Endothelial cell of umbilical vein (primary cell): ENCODE data around the gene ANKRD44. TPM values are rescaled to one million over a fixed set of nuclear protein-coding genes. Genes with fewer than 3 reads are reported as not detected.

Experiments used
- BruUV-seq: library from RNA; stranded (reverse); fragments of 400-500 nt; replicated peaks from 2 replicates; lab custom pipeline; 2021; lab: Mats Ljungman, UMichigan
- CTCF ChIA-PET: fragments of 300-600, 350-600 bp; sonication (Branson Sonifier 250); formaldehyde crosslinking; loops from one replicate; lab custom pipeline; 2021; ENCODE audit warnings: antibody characterized with exemption, inconsistent platforms; lab: Charles Lee
- POLR2A ChIA-PET: fragments of 300-600, 350-600 bp; sonication (Branson Sonifier 250); formaldehyde crosslinking; loops from one replicate; lab custom pipeline; 2021; ENCODE audit warnings: antibody characterized with exemption, inconsistent platforms; lab: Charles Lee
- DNase-seq: peaks from one replicate; pipeline ENCODE4 v3.0.0-alpha.2; 2011; ENCODE audit warnings: low read depth, low spot score
- FAIRE-seq: peaks from 2 replicates; lab custom pipeline; 2011; peaks lifted over from hg19 to GRCh38; lab: Jason Lieb, UNC
- H2AFZ ChIP-seq: 2 replicates; pipeline ENCODE4 v1.6.0; 2012; ENCODE audit warnings: low read depth, low read length, control low read depth, inconsistent platforms
- H3K27ac ChIP-seq: 2 replicates; pipeline ENCODE4 v1.5.1; 2011; ENCODE audit warnings: low read depth, mild to moderate bottlenecking, control low read depth, low read length, moderate library complexity; ENCODE audit not compliant: insufficient read depth
- H3K27me3 ChIP-seq, 2 experiments: 2 replicates each; pipeline versions ENCODE4 v1.6.0 to v1.6.1; 2011; ENCODE audit warnings: low read length in 2 of 2, mixed read lengths in 1 of 2; ENCODE audit not compliant: control insufficient read depth in 2 of 2, insufficient read depth in 2 of 2
- H3K36me3 ChIP-seq, 2 experiments: 2 replicates in 1 of 2; 3 replicates in 1 of 2; pipeline ENCODE4 v1.5.1; 2011; ENCODE audit warnings: low read length in 2 of 2, mild to moderate bottlenecking in 1 of 2, moderate library complexity in 1 of 2; ENCODE audit not compliant: control insufficient read depth in 2 of 2, insufficient read depth in 2 of 2; ENCODE audit errors: extremely low read depth in 1 of 2
- H3K4me1 ChIP-seq: 3 replicates; pipeline ENCODE4 v1.5.1; 2011; ENCODE audit warnings: mild to moderate bottlenecking, low read length; ENCODE audit not compliant: control insufficient read depth, insufficient read depth; ENCODE audit errors: extremely low read depth
- H3K4me2 ChIP-seq: 2 replicates; pipeline ENCODE4 v1.6.1; 2011; ENCODE audit warnings: low read length, control low read depth, mixed read lengths; ENCODE audit not compliant: insufficient read depth
- H3K4me3 ChIP-seq, 3 experiments: fragments of 200-600 bp in 1 of 3; sonication (generic), shearing (Covaris generic) in 1 of 3; replicated peaks in 1 of 3; 2 replicates each; pipeline ENCODE4 v1.5.1; 2011 to 2016; ENCODE audit warnings: control low read depth in 3 of 3, low read length in 3 of 3, mild to moderate bottlenecking in 2 of 3, inconsistent platforms in 1 of 3, low read depth in 1 of 3, moderate library complexity in 1 of 3; ENCODE audit not compliant: insufficient read depth in 1 of 3
- H3K79me2 ChIP-seq: 2 replicates; pipeline ENCODE4 v1.6.0; 2012; ENCODE audit warnings: low read length, inconsistent platforms; ENCODE audit not compliant: control insufficient read depth, insufficient read depth
- H3K9ac ChIP-seq: replicated peaks from 2 replicates; pipeline ENCODE3; 2011; ENCODE audit warnings: low read length, control low read depth; ENCODE audit not compliant: insufficient read depth; ENCODE audit errors: extremely low read depth
- H3K9me1 ChIP-seq: replicated peaks from 3 replicates; pipeline ENCODE4 v1.6.0; 2011; ENCODE audit warnings: mild to moderate bottlenecking, low read length; ENCODE audit not compliant: control insufficient read depth, insufficient read depth; ENCODE audit errors: extremely low read depth
- H3K9me3 ChIP-seq: replicated peaks from 2 replicates; pipeline ENCODE4 v1.5.1; 2012; ENCODE audit warnings: low read length, inconsistent platforms; ENCODE audit not compliant: control insufficient read depth, insufficient read depth
- H4K20me1 ChIP-seq: replicated peaks from 2 replicates; pipeline ENCODE3; 2011; ENCODE audit warnings: mild to moderate bottlenecking, low read length; ENCODE audit not compliant: control insufficient read depth, insufficient read depth; ENCODE audit errors: extremely low read depth
- EZH2 ChIP-seq: IDR thresholded peaks from 2 replicates; pipeline ENCODE4 v1.6.1; 2012; ENCODE audit warnings: borderline replicate concordance, low read depth, mild to moderate bottlenecking, moderate library complexity, low read length, inconsistent platforms; ENCODE audit not compliant: severe bottlenecking
- FOS ChIP-seq: IDR thresholded peaks from 2 replicates; pipeline ENCODE4 v1.6.1; 2011; ENCODE audit warnings: mild to moderate bottlenecking, low read length, moderate library complexity, borderline replicate concordance; ENCODE audit not compliant: insufficient read depth
- GATA2 ChIP-seq: IDR thresholded peaks from 2 replicates; pipeline ENCODE4 v1.7.0; 2011; ENCODE audit warnings: low read depth, mild to moderate bottlenecking, moderate library complexity, mixed read lengths, low read length; ENCODE audit not compliant: insufficient read length, insufficient read depth
- JUN ChIP-seq: IDR thresholded peaks from 2 replicates; pipeline ENCODE4 v1.6.1; 2011; ENCODE audit warnings: borderline replicate concordance, low read depth; ENCODE audit not compliant: insufficient read length, insufficient read depth
- MYC ChIP-seq: IDR thresholded peaks from one replicate; pipeline ENCODE4 v1.6.1; 2011; ENCODE audit warnings: mild to moderate bottlenecking, low read depth, low read length
- POLR2A ChIP-seq: IDR thresholded peaks from 2 replicates; pipeline ENCODE4 v1.6.1; 2012; ENCODE audit warnings: low read depth, mild to moderate bottlenecking, control low read depth, low read length
- POLR2AphosphoS5 ChIP-seq: IDR thresholded peaks from 2 replicates; pipeline ENCODE4 v1.6.1; 2012; ENCODE audit warnings: low read depth, mild to moderate bottlenecking, control low read depth, low read length, moderate library complexity; ENCODE audit not compliant: insufficient read depth
- dilution Hi-C: fragments of 300-500 bp; cut with MboI; formaldehyde crosslinking; loops from one replicate; pipeline ENCODE4 v1.15.0; 2019; ENCODE audit warnings: low sequenced_read_pairs; ENCODE audit not compliant: extremely low pct_ligation_motif_present
- intact Hi-C: fragments of 100-400 bp; cut with micrococcal nuclease; formaldehyde crosslinking; loops from one replicate; pipeline ENCODE4 v1.10.0; 2022
- polyA plus RNA-seq, 4 experiments: library from polyadenylated mRNA; depleted of rRNA in 3 of 4; stranded (reverse) in 3 of 4; unstranded in 1 of 4; fragments of >200 nt; gene quantifications; 2 replicates each; pipeline versions ENCODE4 v1.2.1 to v1.2.3, GENCODE V29; 2011 to 2012; ENCODE audit warnings: missing spikeins in 1 of 4
- total RNA-seq: library from RNA; stranded (reverse); gene quantifications from 2 replicates; pipeline ENCODE4 v1.2.3, GENCODE V29; 2021
- TF ChIP-seq, protein P1 (sequence below): IDR thresholded peaks from 2 replicates; pipeline ENCODE4 v1.6.1; 2011; ENCODE audit not compliant: insufficient read depth, insufficient read length
- TF ChIP-seq, protein P2 (sequence below), 2 donors: IDR thresholded peaks; 1 replicate in 1 of 2; 2 replicates in 1 of 2; pipeline ENCODE4 v1.5.1; 2011; ENCODE audit warnings: low read length in 2 of 2, mild to moderate bottlenecking in 2 of 2, moderate library complexity in 2 of 2, control low read depth in 1 of 2, inconsistent platforms in 1 of 2, low read depth in 1 of 2; ENCODE audit not compliant: insufficient read depth in 1 of 2; ENCODE audit errors: extremely low read depth in 1 of 2

The ANKRD44 gene
- total and polyA plus RNA-seq, 2 donors (not counting 3 experiments of a cell fraction or from before 2014, with no cell fraction given), result 3.4 to 6.1 TPM

DNA sequence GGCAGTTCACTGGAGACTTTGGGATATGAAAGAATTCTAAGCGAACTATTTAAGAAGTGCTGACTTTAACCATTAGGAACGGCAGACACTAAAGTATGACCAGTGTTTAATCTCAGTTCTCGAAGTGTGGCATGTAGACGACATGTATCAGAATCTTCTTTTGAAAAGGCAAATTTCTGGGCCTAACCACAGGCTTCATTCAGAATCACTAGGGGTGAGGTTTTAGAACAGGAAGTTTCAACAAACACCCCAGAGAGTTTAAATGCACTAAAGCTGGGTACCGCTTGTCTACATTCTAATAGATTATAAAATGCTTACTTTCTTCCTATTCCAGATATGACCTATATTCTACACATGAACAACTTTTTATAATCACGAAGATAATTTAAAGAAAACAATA, 180.3 kb downstream of the ANKRD44 start:
- H4K20me1 ChIP-seq, result no peaks in the 10 kb centered on the region
- H3K4me2 ChIP-seq, result no peak overlapping the region
- BruUV-seq, result no TSS peak
- dilution Hi-C loops (no loop called here), intact Hi-C loops (loop anchor here (10.0 kb wide), 1 partner anchor 206 kb away; the partner anchor contains the start of gene PGAP1)
- no peak overlapping the region for H3K9ac ChIP-seq
- TF ChIP-seq, protein P1, sequence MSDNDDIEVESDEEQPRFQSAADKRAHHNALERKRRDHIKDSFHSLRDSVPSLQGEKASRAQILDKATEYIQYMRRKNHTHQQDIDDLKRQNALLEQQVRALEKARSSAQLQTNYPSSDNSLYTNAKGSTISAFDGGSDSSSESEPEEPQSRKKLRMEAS, result no peak
- TF ChIP-seq FOS (no peak), EZH2 (no peak), GATA2 (no peak), JUN (no peak), MYC (no peak), POLR2AphosphoS5 (no peak), POLR2A (no peak)
- TF ChIP-seq, protein P2, sequence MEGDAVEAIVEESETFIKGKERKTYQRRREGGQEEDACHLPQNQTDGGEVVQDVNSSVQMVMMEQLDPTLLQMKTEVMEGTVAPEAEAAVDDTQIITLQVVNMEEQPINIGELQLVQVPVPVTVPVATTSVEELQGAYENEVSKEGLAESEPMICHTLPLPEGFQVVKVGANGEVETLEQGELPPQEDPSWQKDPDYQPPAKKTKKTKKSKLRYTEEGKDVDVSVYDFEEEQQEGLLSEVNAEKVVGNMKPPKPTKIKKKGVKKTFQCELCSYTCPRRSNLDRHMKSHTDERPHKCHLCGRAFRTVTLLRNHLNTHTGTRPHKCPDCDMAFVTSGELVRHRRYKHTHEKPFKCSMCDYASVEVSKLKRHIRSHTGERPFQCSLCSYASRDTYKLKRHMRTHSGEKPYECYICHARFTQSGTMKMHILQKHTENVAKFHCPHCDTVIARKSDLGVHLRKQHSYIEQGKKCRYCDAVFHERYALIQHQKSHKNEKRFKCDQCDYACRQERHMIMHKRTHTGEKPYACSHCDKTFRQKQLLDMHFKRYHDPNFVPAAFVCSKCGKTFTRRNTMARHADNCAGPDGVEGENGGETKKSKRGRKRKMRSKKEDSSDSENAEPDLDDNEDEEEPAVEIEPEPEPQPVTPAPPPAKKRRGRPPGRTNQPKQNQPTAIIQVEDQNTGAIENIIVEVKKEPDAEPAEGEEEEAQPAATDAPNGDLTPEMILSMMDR (IDR thresholded peaks at IDR 0.05; ENCODE audit: extremely low read depth in 1 of 2, insufficient read depth in 1 of 2, low read depth in 1 of 2, low read length in 2 of 2), result no peak
- FAIRE-seq (peak; percentile 33), DNase-seq (no peak)
- H3K79me2 ChIP-seq, result no peaks in the 10 kb centered on the region
- H3K9me1 ChIP-seq, result no peaks in the 10 kb centered on the region
- ChIA-PET CTCF (no interaction called here), POLR2A (no interaction called here)
- H3K36me3 ChIP-seq, result no peaks in the 10 kb centered on the region
- no peaks in the 10 kb centered on the region for H3K4me1 ChIP-seq
- no peaks in the 10 kb centered on the region for H3K27me3 ChIP-seq
- no peak overlapping the region for H3K27ac ChIP-seq
- H2AFZ ChIP-seq, result no peak overlapping the region
- H3K4me3 ChIP-seq, result no peak overlapping the region
- H3K9me3 ChIP-seq, result no peaks in the 10 kb centered on the region
